Measurements from ENCODE around the gene UFC1. TPM values are rescaled to one million over a fixed set of nuclear protein-coding genes. Genes with fewer than 3 reads are reported as not detected.

Gene UFC1
- total RNA-seq, 2 donors from 2014 or later, result 91.4 to 97.9 TPM

- Mint-ChIP-seq H3K36me3 (ENCODE audit: insufficient read depth in 2 of 2) (peaks cover 5 to 9% of the 10 kb centered on the region in 2 donors), H3K27me3 (ENCODE audit: low read depth) (no peaks in the 10 kb centered on the region), H3K9me3 (no peaks in the 10 kb centered on the region), H3K4me1 (ENCODE audit: low read depth) (peaks cover 81% of the 10 kb centered on the region), H3K4me3 (no peak overlapping the region), H3K27ac (peak overlapping the region; percentile 3)
- DNase-seq (no peak), ATAC-seq (replicated peaks in 1 of 2) (no peak)
Observed at GRCh38 chr1:161179698-161180097, 25.9 kb downstream of the UFC1 start.

- H3K27me3 Mint-ChIP-seq (ENCODE audit: low read depth), result no peaks in the 10 kb centered on the region
- no peak for DNase-seq
- H3K9me3 Mint-ChIP-seq, result no peaks in the 10 kb centered on the region
- peaks cover 0 to 5% of the 10 kb centered on the region in 2 donors for H3K36me3 Mint-ChIP-seq (ENCODE audit: insufficient read depth in 2 of 2)
- peak overlapping the region in 1 of 2 donors; percentile 25 for H3K4me3 Mint-ChIP-seq
- peak overlapping the region; percentile 31 for H3K27ac Mint-ChIP-seq
- H3K4me1 Mint-ChIP-seq (ENCODE audit: low read depth), result peaks cover 81% of the 10 kb centered on the region
- ATAC-seq (replicated peaks in 1 of 2), result no peak
Observed at GRCh38 chr1:161180639-161181038, 26.9 kb downstream of the UFC1 start.

GRCh38 chr1:161182214-161182613 is 28.4 kb downstream of the UFC1 start:
- Mint-ChIP-seq H3K4me3 (peak overlapping the region; percentile 64 to 81), H3K27me3 (ENCODE audit: low read depth) (no peaks in the 10 kb centered on the region), H3K27ac (peak overlapping the region; percentile 65), H3K4me1 (ENCODE audit: low read depth) (peaks cover 86% of the 10 kb centered on the region), H3K36me3 (ENCODE audit: insufficient read depth in 2 of 2) (peaks cover 0 to under 1% of the 10 kb centered on the region in 2 donors), H3K9me3 (no peaks in the 10 kb centered on the region)
- ATAC-seq (replicated peaks in 1 of 2) (peak; percentile 71 to 75), DNase-seq (peak; percentile 69 to 75)

- peak; percentile 76 to 78 for DNase-seq
- Mint-ChIP-seq H3K27me3 (ENCODE audit: low read depth) (no peaks in the 10 kb centered on the region), H3K9me3 (peaks cover 0 to 3% of the 10 kb centered on the region in 2 donors), H3K4me3 (peak overlapping the region; percentile 67 to 83), H3K36me3 (ENCODE audit: insufficient read depth in 2 of 2) (no peaks in the 10 kb centered on the region), H3K4me1 (ENCODE audit: low read depth) (peaks cover 81% of the 10 kb centered on the region), H3K27ac (peak overlapping the region; percentile 95)
- ATAC-seq (replicated peaks in 1 of 2), result peak; percentile 75 to 76
Observed at GRCh38 chr1:161185282-161185682, 31.5 kb downstream of the UFC1 start.

GRCh38 chr1:161185732-161186311 is 32.0 kb downstream of the UFC1 start:
- no peak for DNase-seq
- H3K4me3 Mint-ChIP-seq, result peak overlapping the region; percentile 67 to 83
- H3K27me3 Mint-ChIP-seq (ENCODE audit: low read depth), result no peaks in the 10 kb centered on the region
- peaks cover 76% of the 10 kb centered on the region for H3K4me1 Mint-ChIP-seq (ENCODE audit: low read depth)
- peaks cover 0 to 3% of the 10 kb centered on the region in 2 donors for H3K9me3 Mint-ChIP-seq
- no peaks in the 10 kb centered on the region for H3K36me3 Mint-ChIP-seq (ENCODE audit: insufficient read depth in 2 of 2)
- no peak for ATAC-seq (replicated peaks in 1 of 2)
- peak overlapping the region; percentile 95 for H3K27ac Mint-ChIP-seq

- peaks cover 0 to 3% of the 10 kb centered on the region in 2 donors for H3K9me3 Mint-ChIP-seq
- H3K4me3 Mint-ChIP-seq, result no peak overlapping the region
- DNase-seq (no peak), ATAC-seq (replicated peaks in 1 of 2) (no peak)
- H3K36me3 Mint-ChIP-seq (ENCODE audit: insufficient read depth in 2 of 2), result no peaks in the 10 kb centered on the region
- H3K27ac Mint-ChIP-seq, result peak overlapping the region; percentile 43
- no peaks in the 10 kb centered on the region for H3K27me3 Mint-ChIP-seq (ENCODE audit: low read depth)
- H3K4me1 Mint-ChIP-seq (ENCODE audit: low read depth), result peaks cover 62% of the 10 kb centered on the region
Observed at GRCh38 chr1:161187311-161187710, 33.5 kb downstream of the UFC1 start.

- peak overlapping the region; percentile 5 for H3K27ac Mint-ChIP-seq
- peaks cover 59% of the 10 kb centered on the region for H3K4me1 Mint-ChIP-seq (ENCODE audit: low read depth)
- H3K36me3 Mint-ChIP-seq (ENCODE audit: insufficient read depth in 2 of 2), result no peaks in the 10 kb centered on the region
Observed at GRCh38 chr1:161188381-161188780, 34.6 kb downstream of the UFC1 start.

GRCh38 chr1:161189036-161189435 is 35.3 kb downstream of the UFC1 start:
- Mint-ChIP-seq H3K4me1 (ENCODE audit: low read depth) (peaks cover 53% of the 10 kb centered on the region), H3K4me3 (no peak overlapping the region), H3K9me3 (peaks cover 0 to 3% of the 10 kb centered on the region in 2 donors), H3K27me3 (ENCODE audit: low read depth) (no peaks in the 10 kb centered on the region), H3K27ac (no peak overlapping the region), H3K36me3 (ENCODE audit: insufficient read depth in 2 of 2) (no peaks in the 10 kb centered on the region)
- no peak for ATAC-seq (replicated peaks in 1 of 2)
- no peak for DNase-seq

More at GRCh38 chr1:161188381-161188780, 34.6 kb downstream of the UFC1 start:
- H3K27me3 Mint-ChIP-seq (ENCODE audit: low read depth), result no peaks in the 10 kb centered on the region
- H3K4me3 Mint-ChIP-seq, result no peak overlapping the region
- ATAC-seq (replicated peaks in 1 of 2) (no peak), DNase-seq (no peak)
- H3K9me3 Mint-ChIP-seq, result peaks cover 0 to 3% of the 10 kb centered on the region in 2 donors

- no peaks in the 10 kb centered on the region for H3K36me3 Mint-ChIP-seq (ENCODE audit: insufficient read depth in 2 of 2)
- ATAC-seq (replicated peaks in 1 of 2) (no peak), DNase-seq (no peak)
- no peak overlapping the region for H3K27ac Mint-ChIP-seq
- no peaks in the 10 kb centered on the region for H3K27me3 Mint-ChIP-seq (ENCODE audit: low read depth)
- H3K4me3 Mint-ChIP-seq, result no peak overlapping the region
- H3K4me1 Mint-ChIP-seq (ENCODE audit: low read depth), result peaks cover 40% of the 10 kb centered on the region
- peaks cover 0 to 3% of the 10 kb centered on the region in 2 donors for H3K9me3 Mint-ChIP-seq
Observed at GRCh38 chr1:161190962-161191521, 37.3 kb downstream of the UFC1 start.

- peaks cover 30% of the 10 kb centered on the region for H3K4me1 Mint-ChIP-seq (ENCODE audit: low read depth)
- no peak for DNase-seq
- peaks cover 0 to 3% of the 10 kb centered on the region in 2 donors for H3K9me3 Mint-ChIP-seq
- ATAC-seq (replicated peaks in 1 of 2), result no peak
- no peak overlapping the region for H3K27ac Mint-ChIP-seq
- no peak overlapping the region for H3K4me3 Mint-ChIP-seq
- H3K36me3 Mint-ChIP-seq (ENCODE audit: insufficient read depth in 2 of 2), result no peaks in the 10 kb centered on the region
- H3K27me3 Mint-ChIP-seq (ENCODE audit: low read depth), result no peaks in the 10 kb centered on the region
Observed at GRCh38 chr1:161191971-161192370, 38.2 kb downstream of the UFC1 start.

- peak overlapping the region; percentile 81 for H3K27ac Mint-ChIP-seq
- H3K4me1 Mint-ChIP-seq (ENCODE audit: low read depth), result peaks cover 22% of the 10 kb centered on the region
- peaks cover 0 to 1% of the 10 kb centered on the region in 2 donors for H3K9me3 Mint-ChIP-seq
- no peaks in the 10 kb centered on the region for H3K36me3 Mint-ChIP-seq (ENCODE audit: insufficient read depth in 2 of 2)
- H3K27me3 Mint-ChIP-seq (ENCODE audit: low read depth), result no peaks in the 10 kb centered on the region
- H3K4me3 Mint-ChIP-seq, result no peak overlapping the region
- DNase-seq (peak; percentile 68 to 71), ATAC-seq (replicated peaks in 1 of 2) (peak; percentile 88 to 89)
Observed at GRCh38 chr1:161192476-161193465, 39.0 kb downstream of the UFC1 start.

GRCh38 chr1:161193561-161194235 is 39.9 kb downstream of the UFC1 start:
- H3K9me3 Mint-ChIP-seq, result no peaks in the 10 kb centered on the region
- H3K4me1 Mint-ChIP-seq (ENCODE audit: low read depth), result peaks cover 16% of the 10 kb centered on the region
- no peaks in the 10 kb centered on the region for H3K36me3 Mint-ChIP-seq (ENCODE audit: insufficient read depth in 2 of 2)
- ATAC-seq (replicated peaks in 1 of 2), result no peak
- no peak overlapping the region for H3K4me3 Mint-ChIP-seq
- no peak overlapping the region for H3K27ac Mint-ChIP-seq
- H3K27me3 Mint-ChIP-seq (ENCODE audit: low read depth), result no peaks in the 10 kb centered on the region
- DNase-seq, result no peak
